Ovary (tissue), 3 donors: ENCODE data around the gene RSAD2.

ENCODE experiments used
- CTCF ChIP-seq, 3 donors: fragments of 450-650 bp in 2 of 3; fragments of 200-600 bp in 1 of 3; IDR thresholded peaks; one replicate each; pipeline versions ENCODE4 v1.5.1 to v1.8.0; 2016 to 2022; ENCODE audit warnings: antibody characterized with exemption in 3 of 3, mild to moderate bottlenecking in 1 of 3
- EP300 ChIP-seq: sonication (generic); formaldehyde crosslinking; IDR thresholded peaks from one replicate; pipeline ENCODE4 v1.6.1; 2017; ENCODE audit warnings: antibody characterized with exemption
- POLR2A ChIP-seq: fragments of 450-650 bp; IDR thresholded peaks from one replicate; pipeline ENCODE4 v1.6.1; 2017; ENCODE audit warnings: antibody characterized with exemption, mild to moderate bottlenecking, moderate library complexity
- donor health status: DM: no; HTN: no; CAD: no.

GRCh38 chr2:6845903-6846302, 31.7 kb upstream of the RSAD2 start:
- no peak for TF ChIP-seq CTCF (IDR thresholded peaks at IDR 0.05)
- no peak for TF ChIP-seq POLR2A
- TF ChIP-seq EP300 = no peak
